HG02571 (cell line): ENCODE measurements around the gene CELSR2.
"Not testable (repeated sequence)": the region's sequence is repeated elsewhere in the genome, so short reads cannot be mapped to it uniquely, and the experiment has no call there.

Source experiments
- ATAC-seq: cut with Tn5 transposase; IDR thresholded peaks from one replicate; pipeline ENCODE4 v1.9.1; 2021; ENCODE audit warnings: mild to moderate bottlenecking, moderate library complexity; ENCODE audit not compliant: unreplicated experiment

CELSR2 gene

DNA sequence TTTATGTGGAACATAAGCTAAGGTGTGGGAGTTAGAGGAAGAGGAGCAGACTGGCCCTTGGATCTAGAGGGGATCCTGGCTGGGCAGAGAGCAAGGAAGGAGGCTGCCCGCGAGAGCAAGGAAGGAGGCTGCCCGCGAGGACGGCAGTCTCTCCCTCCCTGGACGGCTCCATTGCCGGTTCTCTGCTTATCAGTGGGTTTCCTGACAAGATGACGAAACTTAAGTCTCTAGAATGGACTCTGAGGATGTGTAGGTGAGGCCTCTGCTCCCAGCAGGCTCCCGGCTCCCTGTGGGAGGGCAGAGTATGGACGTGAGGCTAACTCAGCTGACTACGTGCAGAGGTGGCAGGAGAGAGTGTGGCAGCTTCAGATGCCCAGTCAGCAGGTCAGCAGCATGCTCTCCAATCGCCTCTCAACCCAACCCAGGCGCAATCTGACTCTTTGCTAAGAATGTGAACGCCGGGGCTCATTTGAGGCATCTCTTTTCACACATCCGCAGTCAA, 51.4 kb downstream of the CELSR2 start:
- no peak for ATAC-seq

- no peak for ATAC-seq
Observed at GRCh38 chr1:109301874-109302273, 52.5 kb downstream of the CELSR2 start.

DNA sequence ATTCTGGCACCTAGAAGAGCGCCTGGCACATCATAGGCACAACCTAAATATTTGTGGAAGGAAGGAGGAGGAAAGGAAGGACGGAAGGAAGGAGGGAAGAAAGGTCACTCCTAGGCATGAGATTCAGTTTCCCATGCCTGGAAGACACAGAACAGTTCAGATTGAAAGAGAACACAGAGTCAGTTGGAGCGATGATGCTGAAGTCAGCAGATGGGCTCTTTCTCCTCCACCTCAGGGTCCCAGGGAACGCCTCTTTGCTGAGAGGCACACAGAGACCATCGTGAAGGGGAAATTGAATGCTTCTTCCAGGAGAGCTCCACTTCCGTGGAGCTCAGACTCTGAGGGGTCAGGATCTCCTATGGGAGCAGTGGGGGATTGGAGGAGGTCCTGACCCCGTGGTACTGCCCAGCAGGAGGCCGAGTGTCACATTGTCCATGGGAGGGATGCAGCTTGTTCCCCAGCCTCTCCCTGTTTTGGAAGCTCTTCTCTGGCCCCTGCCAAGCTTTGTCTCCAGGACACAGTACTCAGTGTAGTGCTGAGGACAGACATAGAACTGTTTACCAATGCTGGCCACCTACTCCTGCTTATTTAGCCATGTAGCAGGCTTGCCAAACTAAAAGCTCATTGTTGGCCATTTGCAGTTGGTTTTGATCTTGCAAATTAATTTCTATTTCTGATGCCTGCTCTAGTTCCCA, 55.0 kb downstream of the CELSR2 start:
- ATAC-seq = no peak

DNA sequence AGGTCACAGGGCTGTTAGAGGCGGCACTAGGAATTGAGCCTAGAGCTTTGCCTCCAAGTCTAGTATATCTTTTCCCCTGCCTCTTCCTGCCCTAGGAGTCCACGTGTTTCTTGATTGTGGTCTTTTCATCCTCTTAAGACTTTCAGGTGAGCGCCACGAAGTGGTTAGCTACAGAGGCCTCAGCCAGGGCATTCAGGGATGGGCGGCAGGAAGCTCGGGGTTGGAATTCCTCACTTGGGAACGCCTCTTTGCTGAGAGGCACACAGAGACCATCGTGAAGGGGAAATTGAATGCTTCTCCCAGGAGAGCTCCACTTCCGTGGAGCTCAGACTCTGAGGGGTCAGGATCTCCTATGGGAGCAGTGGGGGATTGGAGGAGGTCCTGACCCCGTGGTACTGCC, 56.7 kb downstream of the CELSR2 start:
- not testable (repeated sequence) for ATAC-seq

DNA sequence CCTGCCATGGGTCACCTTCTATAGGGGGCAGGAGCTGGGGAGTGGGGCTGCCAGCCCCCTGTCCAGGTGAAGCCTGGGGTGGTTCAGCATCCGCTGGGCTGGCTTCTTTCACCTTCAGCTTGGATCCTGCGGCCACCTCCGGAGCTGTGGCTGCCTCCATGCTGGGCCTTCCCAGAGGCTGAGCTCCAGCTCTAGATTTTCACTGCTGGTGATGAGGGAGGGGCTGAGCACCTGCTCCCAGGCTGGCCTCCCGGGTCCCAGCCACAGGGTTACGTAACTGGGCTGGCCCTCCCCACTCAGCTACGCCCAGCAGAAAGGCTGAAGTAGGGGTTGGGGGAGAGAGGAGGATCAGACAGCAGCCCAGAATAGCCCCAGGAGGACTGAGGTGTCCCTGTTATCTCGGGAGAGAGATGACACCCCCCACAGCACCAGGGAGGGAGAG, 57.5 kb downstream of the CELSR2 start, which contains the start of gene MYBPHL:
Gene MYBPHL, minus strand, starts transcription at position 180 of the 442 bp plus-strand sequence. Its CDS starts 20 bp downstream, at position 160.
- no peak for ATAC-seq

DNA sequence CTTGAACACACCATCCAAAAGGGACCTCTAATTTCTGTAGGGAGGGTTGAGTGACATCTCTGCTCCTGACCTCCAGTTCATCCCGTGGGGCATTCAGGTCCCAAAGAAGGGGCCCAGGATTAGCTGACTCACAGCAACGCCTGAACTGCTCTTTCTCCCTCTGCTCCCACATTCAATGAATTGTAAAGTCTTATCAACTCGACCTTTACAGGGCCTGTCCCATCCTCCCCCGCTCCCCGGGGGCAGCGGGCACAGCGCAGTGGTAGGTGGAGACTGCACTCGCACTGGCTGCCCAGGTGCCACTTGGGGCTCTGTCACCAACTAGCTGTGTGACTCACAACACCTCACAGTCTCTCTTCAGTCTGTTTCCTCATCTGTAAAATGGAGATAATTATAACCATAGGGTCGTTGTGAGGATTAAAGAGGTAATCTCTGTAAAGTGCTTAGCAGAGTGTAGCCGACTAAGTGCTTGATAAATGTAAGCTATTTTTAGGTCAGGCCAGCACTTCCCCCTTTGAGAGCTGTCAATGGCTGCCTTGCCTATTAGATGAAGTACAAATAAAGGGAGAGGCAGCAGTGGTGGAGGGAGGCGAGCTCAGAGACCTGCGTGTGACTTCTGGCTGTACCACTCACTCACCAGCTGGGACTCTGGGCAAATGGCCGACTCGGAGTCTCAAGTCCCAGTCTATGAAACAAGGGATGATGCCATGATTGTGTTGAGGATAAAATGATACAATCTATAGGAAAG, 58.1 kb downstream of the CELSR2 start:
- ATAC-seq = no peak

- no peak for ATAC-seq
Observed at GRCh38 chr1:109309347-109309746, 60.0 kb downstream of the CELSR2 start.

DNA sequence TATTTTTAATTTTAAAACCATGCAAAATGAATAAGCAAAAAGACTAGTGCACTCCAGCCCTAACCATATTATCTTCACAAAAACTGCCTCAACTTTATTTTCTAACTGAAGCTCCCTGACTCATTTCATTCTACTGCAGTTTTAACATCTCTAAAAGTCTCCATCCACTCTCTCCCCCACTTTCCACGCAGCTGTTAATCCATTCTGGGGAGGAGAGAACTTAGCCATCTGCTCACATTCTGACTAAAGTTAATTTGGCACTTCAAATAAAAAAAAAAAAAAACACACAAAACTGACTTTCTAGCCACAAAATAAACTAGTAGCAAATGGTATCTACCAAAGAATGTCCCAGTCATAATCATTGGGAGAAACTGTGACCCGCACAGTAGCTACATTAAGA, 62.9 kb downstream of the CELSR2 start:
- no peak for ATAC-seq

DNA sequence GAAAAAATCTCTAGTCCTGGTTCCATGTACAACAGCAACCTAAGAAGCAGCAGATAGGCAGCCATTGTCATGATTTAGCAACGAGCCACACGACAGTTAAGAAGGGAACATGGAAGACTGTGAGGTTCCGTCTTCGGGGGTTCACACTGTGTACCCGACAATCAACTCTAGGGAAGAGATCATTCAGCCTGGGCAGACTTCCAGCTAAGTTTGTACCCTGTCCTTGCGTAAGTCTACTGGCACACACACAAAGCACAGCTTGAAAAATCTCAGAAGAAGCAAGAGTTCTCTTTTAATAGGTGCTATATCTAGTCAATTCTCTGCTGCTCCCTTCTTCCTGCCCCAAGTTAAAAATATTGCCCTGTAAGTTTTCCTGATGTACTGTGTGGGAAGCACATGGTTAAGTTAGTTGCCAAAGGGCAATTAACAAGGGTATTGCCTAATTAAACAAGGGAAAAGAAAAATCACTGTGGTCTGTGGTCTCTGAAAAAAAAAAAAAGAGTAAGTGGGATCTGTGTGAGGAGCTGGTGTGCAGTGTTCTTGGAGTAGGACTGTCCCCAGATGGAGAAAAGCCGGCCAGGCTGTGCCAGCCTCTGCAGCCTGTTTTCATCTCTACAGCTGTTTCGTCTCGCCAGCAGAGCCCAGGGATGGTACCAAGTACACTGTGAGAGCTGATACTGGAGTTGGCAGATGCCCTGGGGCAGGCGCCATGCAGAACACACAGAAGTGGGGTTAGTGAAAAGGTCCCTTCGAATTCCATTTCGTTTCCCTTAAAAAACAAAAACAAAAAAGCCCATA, 63.8 kb downstream of the CELSR2 start:
- no peak for ATAC-seq

- no peak for ATAC-seq
Observed at GRCh38 chr1:109314795-109315194, 65.5 kb downstream of the CELSR2 start.

DNA sequence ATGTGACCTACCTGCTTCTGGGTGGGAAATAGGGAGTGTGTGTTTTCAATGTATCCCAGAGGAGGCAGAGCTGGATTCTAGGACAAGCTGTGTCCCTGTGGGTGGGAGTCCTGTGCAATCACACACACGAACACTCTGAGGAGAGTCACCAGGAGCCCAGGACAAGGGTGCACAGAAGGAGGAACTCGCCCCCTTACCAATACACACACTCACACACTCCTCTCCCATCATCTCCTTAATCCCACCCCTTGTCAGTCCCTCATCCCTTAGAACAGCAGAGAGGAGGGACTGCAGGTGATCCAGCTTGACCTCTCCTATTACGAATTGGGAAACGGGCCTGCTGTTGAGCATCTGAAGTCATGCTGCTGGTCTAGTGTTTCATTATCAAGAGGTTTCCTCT, 65.9 kb downstream of the CELSR2 start:
- ATAC-seq = no peak

DNA sequence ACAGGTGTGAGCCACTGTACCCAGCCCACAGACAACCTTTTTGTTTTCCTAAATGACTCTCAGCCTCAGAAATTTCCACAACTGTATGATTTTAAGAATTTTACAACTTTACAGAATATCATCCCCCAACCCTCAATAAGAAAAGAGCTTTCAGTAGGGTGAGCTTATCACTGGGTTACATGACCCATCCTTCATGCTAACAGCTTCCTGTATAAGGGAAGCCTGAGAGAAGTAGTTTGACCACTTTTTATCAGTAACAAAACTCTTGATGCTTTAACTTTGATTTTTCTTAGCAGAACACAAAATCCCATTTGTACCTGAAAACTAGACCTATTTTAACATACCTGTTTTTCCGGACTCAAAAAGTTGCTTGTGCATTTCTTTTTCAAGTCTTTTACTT, 67.2 kb downstream of the CELSR2 start:
- ATAC-seq = no peak

- ATAC-seq = no peak
Observed at GRCh38 chr1:109319114-109319513, 69.8 kb downstream of the CELSR2 start.

- ATAC-seq = no peak
Observed at GRCh38 chr1:109322974-109323373, 73.6 kb downstream of the CELSR2 start.
